Measurements from ENCODE around the gene PCSK5. TPM values are rescaled to one million over a fixed set of nuclear protein-coding genes. Genes with fewer than 3 reads are reported as not detected.

The PCSK5 gene
- total and polyA plus RNA-seq, 2 of the 8 experiments (the other 6 are each of a cell fraction or from before 2014, with no cell fraction given) = 5.5 to 10.7 TPM

DNA sequence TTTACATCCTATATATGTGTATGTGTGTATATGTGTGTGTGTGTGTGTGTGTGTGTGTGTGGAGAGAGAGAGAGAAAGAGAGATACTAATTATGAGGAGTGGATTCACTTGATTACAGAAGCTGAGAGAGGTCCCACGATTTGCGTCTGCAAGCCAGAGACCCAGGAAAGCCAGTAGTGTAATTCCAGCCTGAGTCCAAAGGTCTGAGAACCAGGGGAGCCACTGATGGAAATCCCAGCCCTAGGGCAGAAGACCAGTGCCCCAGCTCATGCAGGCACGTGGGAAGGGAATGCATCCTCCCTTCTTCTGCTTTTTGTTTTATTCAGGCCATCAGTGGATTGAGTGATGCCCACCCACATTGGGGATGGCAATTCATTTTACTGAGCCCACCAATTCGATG, 74.8 kb downstream of the PCSK5 start (continued):
- TF ChIP-seq ATF3 (IDR thresholded peaks at IDR 0.05; ENCODE audit: insufficient read depth, low read depth, low read length) = no peak
